ENCODE measurements around the gene TOMM5. TPM values are rescaled to one million over a fixed set of nuclear protein-coding genes. Genes with fewer than 3 reads are reported as not detected.
A peak's percentile ranks its signal among the peaks of the same experiment; 100 is the strongest.

Gene TOMM5
- total and polyA plus RNA-seq, 2 donors, result 88.6 to 95.4 TPM

- no peaks in the 10 kb centered on the region for H3K36me3 ChIP-seq (ENCODE audit: insufficient read depth)
- DNase-seq (ENCODE audit: extremely low spot score), result no peak
- H3K4me1 ChIP-seq (ENCODE audit: insufficient read depth), result no peaks in the 10 kb centered on the region
- no peak overlapping the region for H3K4me3 ChIP-seq (ENCODE audit: low read depth, low read length)
- no peak overlapping the region for H3K27ac ChIP-seq (ENCODE audit: low read depth)
- 44% methylated on average over 2 of the region's 2 CpGs for WGBS
Observed at GRCh38 chr9:37596504-37596903, 4.1 kb upstream of the TOMM5 start.

DNA sequence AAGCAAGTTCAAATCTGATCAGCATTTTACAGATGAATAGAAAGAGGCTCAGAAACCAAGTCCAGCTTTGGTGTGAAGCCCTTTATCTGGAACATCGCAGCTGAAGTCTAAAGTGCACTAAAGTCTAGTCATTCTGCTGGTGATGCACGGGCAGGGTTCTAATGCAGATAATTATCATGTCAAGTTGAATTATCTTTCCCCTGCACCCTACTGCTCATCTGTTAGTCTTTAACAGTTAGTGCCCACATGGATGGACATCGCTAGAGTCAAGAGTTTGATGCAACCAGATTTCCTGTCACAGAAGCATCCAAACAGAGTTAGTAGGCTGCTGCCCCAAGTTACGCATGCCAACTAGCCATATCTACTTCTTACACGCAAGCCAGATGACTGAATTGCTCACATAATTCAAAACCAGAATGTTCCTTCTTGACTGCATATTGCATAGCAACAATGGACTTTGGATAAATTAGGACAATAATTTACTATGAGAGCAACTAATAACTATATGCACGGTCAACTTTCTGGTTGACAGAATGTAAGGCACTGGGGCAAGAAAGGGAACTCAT lies 1.6 kb upstream of the TOMM5 start:
- Histone ChIP-seq H3K36me3 (ENCODE audit: insufficient read depth) (no peaks in the 10 kb centered on the region), H3K4me1 (ENCODE audit: insufficient read depth) (no peaks in the 10 kb centered on the region), H3K4me3 (ENCODE audit: low read depth, low read length) (no peak overlapping the region), H3K27ac (ENCODE audit: low read depth) (no peak overlapping the region)
- DNase-seq (ENCODE audit: extremely low spot score), result no peak
- WGBS, result 83% methylated on average over 6 of the region's 6 CpGs

DNA sequence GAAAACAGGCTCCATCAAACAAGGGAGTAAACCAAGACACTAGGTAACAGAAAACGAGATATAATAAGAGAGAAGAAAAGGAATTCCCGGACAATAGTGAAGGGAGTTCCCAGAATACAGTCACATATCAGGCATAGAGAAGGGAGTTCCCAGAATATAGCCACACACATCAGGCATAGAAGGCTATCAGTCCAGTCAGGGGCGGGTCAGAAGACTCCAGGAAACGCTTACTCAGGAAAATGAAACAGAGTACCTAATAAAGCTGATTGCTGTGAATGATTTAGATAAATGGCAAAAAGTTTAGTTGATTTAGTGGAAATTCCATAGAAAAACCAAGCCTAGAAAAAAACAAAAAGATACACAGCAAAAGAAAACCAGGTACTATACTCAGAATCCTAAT lies 4.9 kb downstream of the TOMM5 start:
- Histone ChIP-seq H3K4me1 (ENCODE audit: insufficient read depth) (no peaks in the 10 kb centered on the region), H3K27ac (ENCODE audit: low read depth) (no peak overlapping the region), H3K36me3 (ENCODE audit: insufficient read depth) (no peaks in the 10 kb centered on the region), H3K4me3 (ENCODE audit: low read depth, low read length) (no peak overlapping the region)
- DNase-seq (ENCODE audit: extremely low spot score), result no peak
- WGBS, result 87% methylated on average over 4 of the region's 4 CpGs

- Histone ChIP-seq H3K4me1 (ENCODE audit: insufficient read depth) (no peaks in the 10 kb centered on the region), H3K4me3 (ENCODE audit: low read depth, low read length) (no peak overlapping the region), H3K36me3 (ENCODE audit: insufficient read depth) (no peaks in the 10 kb centered on the region), H3K27ac (ENCODE audit: low read depth) (no peak overlapping the region)
- DNase-seq (ENCODE audit: extremely low spot score), result no peak
- 73% methylated on average over 3 of the region's 3 CpGs for WGBS
Observed at GRCh38 chr9:37583522-37584121, 8.8 kb downstream of the TOMM5 start.

GRCh38 chr9:37582548-37583157 lies 9.7 kb downstream of the TOMM5 start:
- Histone ChIP-seq H3K4me1 (ENCODE audit: insufficient read depth) (no peaks in the 10 kb centered on the region), H3K4me3 (ENCODE audit: low read depth, low read length) (no peak overlapping the region), H3K27ac (ENCODE audit: low read depth) (no peak overlapping the region), H3K36me3 (ENCODE audit: insufficient read depth) (no peaks in the 10 kb centered on the region)
- WGBS, result 68% methylated on average over 6 of the region's 6 CpGs
- DNase-seq (ENCODE audit: extremely low spot score), result no peak

DNA sequence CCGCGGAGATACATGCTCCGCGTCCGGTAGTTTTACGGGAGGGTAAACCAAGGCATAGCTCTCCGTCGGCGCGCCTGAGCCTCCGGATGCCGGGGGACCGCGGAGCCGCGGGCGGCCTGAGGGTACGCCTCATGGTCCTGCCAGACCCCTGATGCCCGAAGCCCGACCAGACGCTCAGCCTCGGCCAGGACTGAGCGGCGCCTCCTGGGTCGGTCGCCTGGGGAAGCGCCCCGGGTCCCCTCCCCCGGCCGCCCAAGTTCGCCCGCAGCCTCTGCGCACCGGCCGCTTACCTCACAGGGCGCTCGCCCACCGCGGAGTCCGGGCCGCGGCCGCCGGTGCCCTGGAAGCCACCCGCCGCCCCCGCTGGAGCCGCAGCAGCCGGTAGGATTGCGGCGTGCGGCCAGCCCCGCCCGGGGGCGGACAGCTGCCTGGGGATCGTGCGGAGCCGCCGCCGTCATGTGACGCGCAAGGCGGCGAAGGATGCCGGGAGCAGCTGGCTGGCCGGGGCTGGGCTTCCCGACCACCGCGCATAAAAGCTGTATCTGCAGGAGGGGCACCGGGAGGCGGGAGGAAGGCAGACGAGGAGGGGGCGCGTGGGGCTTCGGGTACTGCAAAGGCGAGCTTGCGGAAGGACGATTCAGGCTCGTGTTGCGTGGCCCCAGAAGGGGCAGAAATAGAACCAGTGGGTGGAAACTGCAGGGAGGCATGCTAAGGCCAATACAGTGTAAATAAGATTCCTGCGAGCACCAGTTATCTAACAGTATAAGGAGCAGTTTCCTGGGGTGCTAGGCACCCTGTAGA lies 16.3 kb downstream of the TOMM5 start, which contains the start of gene FBXO10:
FBXO10 (minus strand) TSS at position 460 of the 801 bp plus-strand sequence. CDS start 34,612 bp downstream, outside the sequence.
- Histone ChIP-seq H3K36me3 (ENCODE audit: insufficient read depth) (no peaks in the 10 kb centered on the region), H3K4me3 (ENCODE audit: low read depth, low read length) (peak within 1 kb of the TSS; percentile 82), H3K27ac (ENCODE audit: low read depth) (peak within 1 kb of the TSS; percentile 75), H3K4me1 (ENCODE audit: insufficient read depth) (no peaks in the 10 kb centered on the region)
- WGBS, result under 1% methylated on average over 81 of the region's 81 CpGs
- DNase-seq (ENCODE audit: extremely low spot score), result no peak

GRCh38 chr9:37575511-37575914 lies 16.9 kb downstream of the TOMM5 start:
- H3K27ac ChIP-seq (ENCODE audit: low read depth), result no peak overlapping the region
- DNase-seq (ENCODE audit: extremely low spot score), result no peak
- H3K36me3 ChIP-seq (ENCODE audit: insufficient read depth), result no peaks in the 10 kb centered on the region
- no peaks in the 10 kb centered on the region for H3K4me1 ChIP-seq (ENCODE audit: insufficient read depth)
- WGBS, result 5% methylated on average over 5 of the region's 5 CpGs
- peak overlapping the region; percentile 82 for H3K4me3 ChIP-seq (ENCODE audit: low read depth, low read length)

GRCh38 chr9:37575001-37575400 lies 17.4 kb downstream of the TOMM5 start:
- Histone ChIP-seq H3K27ac (ENCODE audit: low read depth) (no peak overlapping the region), H3K4me3 (ENCODE audit: low read depth, low read length) (no peak overlapping the region), H3K36me3 (ENCODE audit: insufficient read depth) (no peaks in the 10 kb centered on the region), H3K4me1 (ENCODE audit: insufficient read depth) (no peaks in the 10 kb centered on the region)
- DNase-seq (ENCODE audit: extremely low spot score), result no peak
- 40% methylated on average over 5 of the region's 5 CpGs for WGBS

GRCh38 chr9:37574241-37574721 lies 18.1 kb downstream of the TOMM5 start:
- Histone ChIP-seq H3K36me3 (ENCODE audit: insufficient read depth) (no peaks in the 10 kb centered on the region), H3K27ac (ENCODE audit: low read depth) (no peak overlapping the region), H3K4me1 (ENCODE audit: insufficient read depth) (no peaks in the 10 kb centered on the region), H3K4me3 (ENCODE audit: low read depth, low read length) (no peak overlapping the region)
- DNase-seq (ENCODE audit: extremely low spot score), result no peak
- WGBS, result 40% methylated on average over 5 of the region's 5 CpGs

GRCh38 chr9:37571282-37571681 lies 21.1 kb downstream of the TOMM5 start:
- no peaks in the 10 kb centered on the region for H3K36me3 ChIP-seq (ENCODE audit: insufficient read depth)
- no peaks in the 10 kb centered on the region for H3K4me1 ChIP-seq (ENCODE audit: insufficient read depth)
- H3K4me3 ChIP-seq (ENCODE audit: low read depth, low read length), result no peak overlapping the region
- no peak overlapping the region for H3K27ac ChIP-seq (ENCODE audit: low read depth)
- DNase-seq (ENCODE audit: extremely low spot score), result no peak
- 98% methylated on average over 1 of the region's 1 CpG for WGBS

GRCh38 chr9:37566716-37567115 lies 25.7 kb downstream of the TOMM5 start:
- WGBS, result 73% methylated on average over 3 of the region's 3 CpGs
- no peak for DNase-seq (ENCODE audit: extremely low spot score)

DNA sequence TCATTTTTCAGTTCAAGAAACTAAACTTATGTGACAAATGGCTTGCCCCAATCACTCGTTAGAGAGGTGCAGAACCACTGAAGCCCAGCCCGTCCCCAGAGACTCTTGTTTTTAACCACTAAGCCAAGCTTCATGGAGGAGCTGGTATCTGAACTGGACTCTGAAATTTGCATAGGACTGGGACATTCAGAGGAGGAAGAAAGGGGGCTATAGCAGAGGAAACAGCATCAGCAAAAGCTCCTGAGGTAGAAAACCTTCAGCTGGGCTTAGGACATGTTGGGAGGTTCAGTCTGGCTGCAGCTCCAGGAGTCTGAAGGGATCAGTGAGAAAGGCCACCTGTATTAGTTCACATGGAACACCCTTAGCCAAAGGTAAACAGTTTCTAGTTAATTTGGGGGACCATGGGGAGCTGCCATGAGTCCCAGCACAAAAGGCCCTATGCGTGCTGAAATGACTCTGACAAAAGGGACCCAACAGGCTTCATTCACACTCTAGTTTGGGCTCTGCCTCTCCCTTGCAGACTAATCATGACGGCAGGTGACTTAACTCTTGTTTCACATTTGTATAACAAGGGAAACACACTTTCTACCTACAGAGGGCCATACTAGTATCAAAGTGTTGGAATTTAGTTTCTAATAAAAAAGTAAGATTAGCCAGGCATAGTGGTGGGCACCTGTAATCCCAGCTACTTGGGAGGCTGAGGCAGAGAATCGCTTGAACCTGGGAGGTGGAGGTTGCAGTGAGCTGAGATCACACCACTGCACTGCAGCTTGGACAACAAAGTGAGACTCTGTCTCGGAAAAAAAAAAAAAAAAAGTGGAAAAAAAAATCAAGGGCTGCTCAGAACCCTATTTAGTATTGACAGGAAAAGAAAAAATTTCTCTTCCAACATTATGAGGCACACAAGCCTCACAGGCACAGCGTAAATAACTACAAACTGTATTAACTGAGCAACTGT lies 26.5 kb downstream of the TOMM5 start:
- Histone ChIP-seq H3K4me1 (ENCODE audit: insufficient read depth) (no peaks in the 10 kb centered on the region), H3K36me3 (ENCODE audit: insufficient read depth) (no peaks in the 10 kb centered on the region), H3K4me3 (ENCODE audit: low read depth, low read length) (no peak overlapping the region), H3K27ac (ENCODE audit: low read depth) (no peak overlapping the region)
- DNase-seq (ENCODE audit: extremely low spot score), result no peak
- 89% methylated on average over 7 of the region's 7 CpGs for WGBS

More at GRCh38 chr9:37566716-37567115, 25.7 kb downstream of the TOMM5 start:
- H3K4me3 ChIP-seq (ENCODE audit: low read depth, low read length), result no peak overlapping the region
- no peaks in the 10 kb centered on the region for H3K4me1 ChIP-seq (ENCODE audit: insufficient read depth)
- H3K27ac ChIP-seq (ENCODE audit: low read depth), result no peak overlapping the region
- no peaks in the 10 kb centered on the region for H3K36me3 ChIP-seq (ENCODE audit: insufficient read depth)

GRCh38 chr9:37564916-37565315 lies 27.5 kb downstream of the TOMM5 start:
- Histone ChIP-seq H3K27ac (ENCODE audit: low read depth) (no peak overlapping the region), H3K36me3 (ENCODE audit: insufficient read depth) (no peaks in the 10 kb centered on the region), H3K4me3 (ENCODE audit: low read depth, low read length) (no peak overlapping the region), H3K4me1 (ENCODE audit: insufficient read depth) (no peaks in the 10 kb centered on the region)
- no peak for DNase-seq (ENCODE audit: extremely low spot score)
- 95% methylated on average over 4 of the region's 4 CpGs for WGBS
